Measurements from ENCODE around the gene TPGS2. TPM values are rescaled to one million over a fixed set of nuclear protein-coding genes. Genes with fewer than 3 reads are reported as not detected.

Gene TPGS2
- total RNA-seq, 2 donors from 2014 or later: 128 to 157 TPM

GRCh38 chr18:36848609-36849008 lies 19.8 kb upstream of the TPGS2 start:
- WGBS: 95% methylated on average over 2 of the region's 2 CpGs
- intact Hi-C loops (cut with DNase I): no loop called here

GRCh38 chr18:36843784-36844183 lies 15.0 kb upstream of the TPGS2 start:
- intact Hi-C loops (cut with DNase I): no loop called here
- H3K4me3 ChIP-seq: peak overlapping the region in 1 of 2 donors; percentile 6
- whole genome bisulfite sequencing: 53% methylated on average over 2 of the region's 2 CpGs
- no peaks in the 10 kb centered on the region for H3K36me3 ChIP-seq
- no peaks in the 10 kb centered on the region for H3K27me3 ChIP-seq (replicated peaks; ENCODE audit: insufficient read depth)
- no peaks in the 10 kb centered on the region for H3K4me1 ChIP-seq (replicated peaks)
- H3K9me3 ChIP-seq: no peaks in the 10 kb centered on the region
- H3K27ac ChIP-seq: no peak overlapping the region
- peak; percentile 5 for TF ChIP-seq POLR2AphosphoS5 (IDR thresholded peaks at IDR 0.05)
- no peak for TF ChIP-seq POLR2A (IDR thresholded peaks at IDR 0.05)
- TF ChIP-seq, protein P1, sequence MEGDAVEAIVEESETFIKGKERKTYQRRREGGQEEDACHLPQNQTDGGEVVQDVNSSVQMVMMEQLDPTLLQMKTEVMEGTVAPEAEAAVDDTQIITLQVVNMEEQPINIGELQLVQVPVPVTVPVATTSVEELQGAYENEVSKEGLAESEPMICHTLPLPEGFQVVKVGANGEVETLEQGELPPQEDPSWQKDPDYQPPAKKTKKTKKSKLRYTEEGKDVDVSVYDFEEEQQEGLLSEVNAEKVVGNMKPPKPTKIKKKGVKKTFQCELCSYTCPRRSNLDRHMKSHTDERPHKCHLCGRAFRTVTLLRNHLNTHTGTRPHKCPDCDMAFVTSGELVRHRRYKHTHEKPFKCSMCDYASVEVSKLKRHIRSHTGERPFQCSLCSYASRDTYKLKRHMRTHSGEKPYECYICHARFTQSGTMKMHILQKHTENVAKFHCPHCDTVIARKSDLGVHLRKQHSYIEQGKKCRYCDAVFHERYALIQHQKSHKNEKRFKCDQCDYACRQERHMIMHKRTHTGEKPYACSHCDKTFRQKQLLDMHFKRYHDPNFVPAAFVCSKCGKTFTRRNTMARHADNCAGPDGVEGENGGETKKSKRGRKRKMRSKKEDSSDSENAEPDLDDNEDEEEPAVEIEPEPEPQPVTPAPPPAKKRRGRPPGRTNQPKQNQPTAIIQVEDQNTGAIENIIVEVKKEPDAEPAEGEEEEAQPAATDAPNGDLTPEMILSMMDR (IDR thresholded peaks at IDR 0.05): no peak
- no peak for DNase-seq (ENCODE audit: low spot score)

More at GRCh38 chr18:36848609-36849008, 19.8 kb upstream of the TPGS2 start:
- no peak overlapping the region for H3K27ac ChIP-seq
- DNase-seq (ENCODE audit: low spot score): no peak
- no peaks in the 10 kb centered on the region for H3K4me1 ChIP-seq (replicated peaks)
- H3K9me3 ChIP-seq: no peaks in the 10 kb centered on the region
- H3K27me3 ChIP-seq (replicated peaks; ENCODE audit: insufficient read depth): no peaks in the 10 kb centered on the region
- TF ChIP-seq, protein P1 (IDR thresholded peaks at IDR 0.05): no peak
- no peak for TF ChIP-seq POLR2AphosphoS5 (IDR thresholded peaks at IDR 0.05)
- no peak for TF ChIP-seq POLR2A (IDR thresholded peaks at IDR 0.05)
- no peak overlapping the region for H3K4me3 ChIP-seq
- H3K36me3 ChIP-seq: no peaks in the 10 kb centered on the region

GRCh38 chr18:36843199-36843598 lies 14.4 kb upstream of the TPGS2 start:
- H3K27ac ChIP-seq: no peak overlapping the region

GRCh38 chr18:36839835-36840234 lies 11.0 kb upstream of the TPGS2 start:
- Histone ChIP-seq H3K27ac (no peak overlapping the region), H3K27me3 (replicated peaks; ENCODE audit: insufficient read depth) (no peaks in the 10 kb centered on the region), H3K4me3 (no peak overlapping the region), H3K36me3 (no peaks in the 10 kb centered on the region), H3K9me3 (no peaks in the 10 kb centered on the region), H3K4me1 (replicated peaks) (no peaks in the 10 kb centered on the region)
- 93% methylated on average over 4 of the region's 4 CpGs for WGBS
- TF ChIP-seq, protein P1 (IDR thresholded peaks at IDR 0.05): no peak
- TF ChIP-seq POLR2A (IDR thresholded peaks at IDR 0.05): no peak
- TF ChIP-seq POLR2AphosphoS5 (IDR thresholded peaks at IDR 0.05): no peak
- intact Hi-C loops (cut with DNase I): no loop called here
- no peak for DNase-seq (ENCODE audit: low spot score)

More at GRCh38 chr18:36843199-36843598, 14.4 kb upstream of the TPGS2 start:
- TF ChIP-seq, protein P1 (IDR thresholded peaks at IDR 0.05): no peak
- TF ChIP-seq POLR2A (IDR thresholded peaks at IDR 0.05) (no peak), POLR2AphosphoS5 (IDR thresholded peaks at IDR 0.05) (no peak)
- Histone ChIP-seq H3K4me3 (no peak overlapping the region), H3K27me3 (replicated peaks; ENCODE audit: insufficient read depth) (no peaks in the 10 kb centered on the region), H3K9me3 (no peaks in the 10 kb centered on the region), H3K36me3 (no peaks in the 10 kb centered on the region), H3K4me1 (replicated peaks) (no peaks in the 10 kb centered on the region)
- intact Hi-C loops (cut with DNase I): no loop called here
- no peak for DNase-seq (ENCODE audit: low spot score)
- WGBS: 79% methylated on average over 5 of the region's 5 CpGs

DNA sequence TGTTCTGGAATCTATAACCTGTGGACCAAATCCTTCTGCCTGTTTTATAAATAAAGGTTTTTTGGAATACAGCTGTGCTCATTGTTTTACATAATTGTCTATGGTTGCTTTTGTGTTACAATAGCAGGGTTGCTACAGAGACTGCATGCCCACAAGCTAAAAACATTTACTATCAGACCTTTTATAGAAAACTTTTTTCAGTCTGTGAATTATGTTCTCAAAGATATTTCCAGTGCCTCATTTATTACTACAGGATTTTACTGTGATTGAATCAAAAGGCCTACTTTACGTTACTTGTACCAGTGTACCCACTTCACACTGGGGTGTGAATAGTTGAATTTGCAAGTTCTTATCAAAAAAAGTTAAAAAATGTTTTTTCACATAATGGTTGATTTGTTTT lies 7.1 kb upstream of the TPGS2 start:
- H3K27ac ChIP-seq: no peak overlapping the region
- no peaks in the 10 kb centered on the region for H3K9me3 ChIP-seq
- DNase-seq (ENCODE audit: low spot score): no peak
- intact Hi-C loops (cut with DNase I): no loop called here
- H3K4me3 ChIP-seq: no peak overlapping the region
- no peaks in the 10 kb centered on the region for H3K4me1 ChIP-seq (replicated peaks)
- no peaks in the 10 kb centered on the region for H3K27me3 ChIP-seq (replicated peaks; ENCODE audit: insufficient read depth)
- H3K36me3 ChIP-seq: no peaks in the 10 kb centered on the region
- 98% methylated on average over 1 of the region's 1 CpG for WGBS
- TF ChIP-seq POLR2AphosphoS5 (IDR thresholded peaks at IDR 0.05): no peak
- TF ChIP-seq, protein P1 (IDR thresholded peaks at IDR 0.05): no peak
- TF ChIP-seq POLR2A (IDR thresholded peaks at IDR 0.05): no peak
